LHCN-M2 (cell line): Measurements from ENCODE around the gene COX4I2. TPM values are rescaled to one million over a fixed set of nuclear protein-coding genes. Genes with fewer than 3 reads are reported as not detected.
"Not testable (repeated sequence)": the region's sequence is repeated elsewhere in the genome, so short reads cannot be mapped to it uniquely, and the experiment has no call there.

Experiments
- DNase-seq: peaks from one replicate; pipeline ENCODE4 v3.0.0-alpha.2; 2012; ENCODE audit warnings: low read depth
- total RNA-seq: library from RNA; depleted of rRNA; stranded (reverse); fragments of >200 nt; gene quantifications from 2 replicates; pipeline ENCODE4 v1.2.3, GENCODE V29; 2014

COX4I2 gene
- total RNA-seq, 1 experiment from 2014 or later, result not detected

DNA sequence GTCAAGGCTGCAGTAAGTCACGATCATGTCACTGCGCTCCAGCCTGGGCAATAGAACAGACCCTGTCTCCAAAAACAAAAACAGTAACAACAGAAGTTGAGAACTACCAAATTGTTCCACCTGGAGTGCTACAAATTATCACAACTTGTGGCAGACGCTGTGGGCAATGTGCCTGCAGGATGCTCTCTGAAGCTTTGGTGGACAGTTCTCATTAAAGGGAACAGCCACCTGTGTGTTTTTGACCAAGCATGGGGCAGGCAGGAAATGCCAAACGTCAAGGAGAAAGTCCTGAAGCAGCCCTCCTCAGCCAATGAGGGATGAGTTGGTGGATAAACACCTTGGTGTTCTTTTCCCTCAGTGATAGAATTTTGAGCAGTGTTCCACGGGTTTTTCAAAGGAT lies 15.8 kb downstream of the COX4I2 start:
- no peak for DNase-seq

DNA sequence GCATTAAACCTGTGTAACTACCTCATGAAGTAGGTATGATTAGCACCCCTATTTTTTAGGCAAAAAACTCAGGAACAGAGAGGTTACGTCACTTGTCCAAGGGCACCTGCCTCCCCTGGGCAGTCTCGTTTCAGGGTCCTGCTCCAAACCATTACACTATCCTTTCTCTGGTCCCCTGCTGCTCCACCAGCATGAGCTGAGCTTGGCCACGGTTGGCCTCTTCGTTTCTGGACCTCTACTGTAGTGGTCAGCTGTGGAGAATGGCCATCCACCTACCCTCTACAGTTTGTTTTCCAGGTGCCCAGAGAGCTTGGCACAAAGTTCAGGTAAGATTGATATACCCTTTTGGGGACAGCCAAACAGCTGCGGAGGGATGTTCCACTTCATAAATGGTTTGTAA lies 16.8 kb downstream of the COX4I2 start:
- DNase-seq, result no peak

DNA sequence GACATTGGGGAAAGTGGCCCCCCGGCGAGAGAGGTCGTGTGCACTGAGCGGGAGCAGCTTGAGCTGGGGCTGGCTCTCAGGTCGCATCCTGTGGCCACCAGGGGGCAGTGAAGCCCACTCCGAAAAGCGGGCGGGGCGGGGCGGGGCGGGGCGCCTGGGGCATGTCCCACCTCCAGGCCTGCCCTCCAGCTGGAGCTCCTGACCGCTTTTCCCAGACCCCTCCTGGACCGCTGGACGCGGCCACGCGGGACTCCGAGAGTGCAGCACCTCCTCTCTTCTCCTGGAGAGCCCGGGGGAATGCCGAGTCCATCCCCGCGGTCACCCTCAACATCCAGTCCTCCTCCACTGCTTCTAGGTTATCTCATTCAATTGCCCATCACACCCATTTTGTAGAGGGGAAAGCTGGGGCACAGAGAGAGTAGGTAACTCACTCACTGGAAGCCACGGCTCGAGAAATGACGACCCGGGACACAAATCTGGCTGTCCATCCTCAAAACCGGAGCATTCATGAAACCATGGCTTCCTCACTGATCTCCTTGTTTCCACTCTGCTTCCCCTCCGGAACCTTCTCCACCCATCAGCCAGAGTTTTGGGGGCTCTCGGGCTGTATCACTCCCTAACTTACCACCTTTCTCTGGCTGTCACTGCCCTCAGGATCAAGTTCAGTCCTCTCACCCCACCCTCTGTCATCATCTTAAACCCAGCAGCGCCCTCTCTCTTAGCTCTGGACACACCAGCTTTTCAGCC lies 24.1 kb downstream of the COX4I2 start:
- peak; percentile 78 for DNase-seq

DNA sequence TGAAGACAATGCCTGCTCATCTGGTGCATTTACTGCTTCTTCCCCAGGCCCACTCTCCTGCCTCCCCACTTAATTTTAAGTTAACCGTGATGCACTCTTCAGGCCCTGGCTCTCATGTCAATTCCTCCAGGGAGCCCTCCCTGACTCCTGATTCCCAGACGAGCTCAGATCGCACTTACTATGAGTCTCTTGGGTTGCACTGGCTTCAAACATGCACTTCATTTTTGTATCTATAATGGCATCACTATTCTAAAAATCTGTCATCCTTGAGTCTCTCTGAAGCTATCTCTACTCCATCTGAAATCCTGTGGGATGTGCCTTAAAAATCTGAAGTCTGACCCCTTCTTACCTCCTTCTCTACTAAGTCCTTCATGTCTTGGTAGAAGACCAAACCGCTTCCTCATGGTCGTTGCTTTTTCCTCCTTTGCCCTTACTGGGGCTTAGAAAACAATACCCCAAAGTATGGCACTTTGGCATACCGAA lies 24.7 kb downstream of the COX4I2 start:
- no peak for DNase-seq

DNA sequence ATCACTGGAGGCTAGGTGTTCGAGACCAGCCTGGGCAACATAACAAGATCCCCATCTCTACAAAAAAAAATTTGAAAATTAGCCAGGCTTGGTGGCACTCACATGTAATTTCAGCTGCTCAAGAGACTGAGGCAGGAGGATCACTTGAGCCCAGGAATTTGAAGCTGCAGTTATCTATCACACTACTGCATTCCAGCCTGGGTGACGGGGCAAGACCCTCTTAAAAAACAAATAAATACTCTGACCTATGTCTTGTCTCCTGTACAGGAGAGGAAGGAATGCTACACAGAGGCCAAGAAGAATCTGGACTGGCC lies 25.8 kb downstream of the COX4I2 start:
- no peak for DNase-seq

DNA sequence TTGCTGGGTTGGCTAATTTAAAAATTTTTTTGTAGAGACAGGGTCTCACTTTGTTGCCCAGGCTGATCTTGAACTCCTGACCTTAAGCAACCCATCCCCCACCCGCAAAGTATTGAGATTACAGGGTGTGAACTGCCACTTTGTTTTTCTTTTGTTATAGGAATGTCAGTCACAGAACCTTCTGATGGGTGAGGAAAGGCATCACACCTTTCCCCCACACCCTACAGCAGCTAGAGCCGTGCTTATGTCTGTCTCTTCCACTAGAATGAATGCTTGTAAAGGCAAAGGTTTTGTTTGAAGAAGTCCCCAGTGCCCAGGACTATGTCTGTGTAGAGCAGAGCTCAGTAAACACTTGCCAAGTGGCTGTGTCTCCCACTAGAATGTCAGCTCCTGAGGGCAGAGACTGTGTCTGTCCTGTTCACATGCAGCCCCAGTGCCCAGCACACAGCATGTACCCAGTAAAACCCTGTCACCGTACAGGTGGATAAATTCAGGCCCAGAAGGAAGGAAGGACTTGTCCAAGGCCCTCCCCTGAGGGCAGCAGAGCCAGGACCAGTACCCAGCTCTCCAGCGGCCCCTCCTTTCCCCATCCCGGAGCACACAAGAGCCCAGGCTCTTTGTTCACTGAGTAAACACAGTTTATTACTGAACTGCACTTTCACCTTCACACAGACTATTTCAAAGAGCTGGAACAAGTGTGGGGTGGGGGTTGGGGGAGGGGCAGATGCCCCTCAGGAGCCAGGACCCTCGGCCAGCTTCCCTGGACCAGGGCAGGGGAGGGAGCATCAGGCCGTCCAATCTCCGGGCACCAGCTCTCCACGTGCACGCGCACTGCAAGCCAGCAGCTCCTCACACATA lies 26.4 kb downstream of the COX4I2 start:
- no peak for DNase-seq

DNA sequence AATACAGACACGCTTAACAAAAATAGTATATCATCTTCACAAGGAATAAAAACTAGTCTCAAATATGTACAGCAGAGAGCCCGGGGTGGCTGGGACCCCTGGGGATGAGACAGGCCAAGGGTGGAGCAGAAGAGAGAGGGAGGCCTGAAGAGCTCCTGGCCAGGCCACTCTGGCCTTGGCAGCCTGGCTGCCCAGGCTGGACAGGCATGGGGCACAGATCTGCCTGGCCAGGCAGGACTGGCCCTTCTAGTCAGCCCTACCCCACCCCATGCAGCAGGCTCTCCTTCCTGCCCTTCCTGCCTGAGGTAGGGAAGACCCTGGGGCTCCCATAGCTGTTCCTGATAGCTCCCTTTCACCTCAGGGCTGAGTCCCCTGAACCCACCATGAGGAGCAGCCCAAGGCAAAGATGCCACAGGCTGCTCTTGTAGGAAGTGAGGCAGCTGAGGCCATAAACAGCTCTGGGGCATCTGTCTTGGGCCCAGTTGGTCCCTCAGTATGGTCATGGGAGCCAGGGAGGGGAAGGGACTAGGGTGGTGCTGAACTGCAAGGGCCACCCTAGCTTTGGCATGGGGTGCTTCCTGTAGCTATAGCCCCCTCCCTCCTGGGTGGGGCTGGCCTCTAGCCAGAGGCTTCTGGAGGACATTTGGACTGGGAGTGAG lies 27.1 kb downstream of the COX4I2 start:
- no peak for DNase-seq

DNA sequence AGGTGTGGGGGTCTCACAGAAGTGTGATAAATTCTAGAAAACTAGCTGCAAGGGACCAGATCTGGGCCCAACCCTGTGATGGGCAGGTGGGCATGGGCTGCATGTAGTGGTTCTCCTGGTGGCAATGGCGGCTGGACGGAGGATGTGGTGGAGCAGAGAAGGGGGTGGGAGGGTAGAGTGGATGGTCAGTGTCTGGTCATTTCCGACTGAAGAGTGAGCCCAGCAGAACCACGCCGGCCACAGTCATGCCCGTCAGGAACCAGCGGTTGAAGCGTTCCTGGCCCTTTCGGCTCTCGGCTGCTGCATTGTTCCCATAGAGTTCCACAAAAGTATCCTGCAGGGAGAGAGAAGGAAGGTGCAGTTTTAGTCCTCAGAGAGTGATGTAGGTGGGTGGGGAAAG lies 28.0 kb downstream of the COX4I2 start:
- no peak for DNase-seq

DNA sequence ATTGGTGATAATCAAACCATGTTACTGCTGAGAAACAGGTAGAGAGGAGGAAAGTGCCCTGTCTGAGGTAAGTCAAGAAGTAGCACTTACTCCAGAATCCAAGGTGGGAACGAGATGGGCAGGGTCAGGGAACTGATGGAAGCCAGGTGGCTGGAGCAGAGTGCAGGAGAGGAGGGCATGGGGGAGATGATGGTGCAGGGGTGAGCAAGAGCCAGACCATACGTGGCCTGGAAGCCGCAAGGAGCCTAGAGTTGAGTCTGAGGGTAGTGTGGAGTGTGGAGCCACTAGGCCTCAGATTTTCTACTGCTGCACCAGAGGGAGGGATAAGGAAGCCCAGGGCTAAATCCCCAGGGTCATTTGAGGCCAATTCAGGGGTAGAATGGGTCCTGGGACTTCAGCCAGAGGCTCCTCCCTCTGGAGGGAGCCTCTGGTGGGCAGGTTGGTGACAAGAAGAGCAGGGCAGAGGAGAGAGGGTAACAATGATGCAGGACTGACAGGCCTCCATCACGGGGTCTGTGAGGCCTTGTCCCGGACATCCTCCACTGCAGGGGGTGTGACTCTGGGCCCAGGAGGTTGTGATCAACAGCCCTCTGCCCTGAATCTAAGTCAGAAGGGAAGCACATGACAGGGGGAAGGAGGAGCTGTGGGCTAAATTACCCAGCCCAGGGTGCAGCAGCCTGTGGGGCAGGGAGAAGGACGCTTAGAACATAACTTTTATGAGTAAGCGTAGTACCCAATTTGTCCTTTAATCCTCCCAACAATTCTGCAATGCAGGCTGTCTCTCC lies 28.7 kb downstream of the COX4I2 start:
- DNase-seq, result peak; percentile 51

DNA sequence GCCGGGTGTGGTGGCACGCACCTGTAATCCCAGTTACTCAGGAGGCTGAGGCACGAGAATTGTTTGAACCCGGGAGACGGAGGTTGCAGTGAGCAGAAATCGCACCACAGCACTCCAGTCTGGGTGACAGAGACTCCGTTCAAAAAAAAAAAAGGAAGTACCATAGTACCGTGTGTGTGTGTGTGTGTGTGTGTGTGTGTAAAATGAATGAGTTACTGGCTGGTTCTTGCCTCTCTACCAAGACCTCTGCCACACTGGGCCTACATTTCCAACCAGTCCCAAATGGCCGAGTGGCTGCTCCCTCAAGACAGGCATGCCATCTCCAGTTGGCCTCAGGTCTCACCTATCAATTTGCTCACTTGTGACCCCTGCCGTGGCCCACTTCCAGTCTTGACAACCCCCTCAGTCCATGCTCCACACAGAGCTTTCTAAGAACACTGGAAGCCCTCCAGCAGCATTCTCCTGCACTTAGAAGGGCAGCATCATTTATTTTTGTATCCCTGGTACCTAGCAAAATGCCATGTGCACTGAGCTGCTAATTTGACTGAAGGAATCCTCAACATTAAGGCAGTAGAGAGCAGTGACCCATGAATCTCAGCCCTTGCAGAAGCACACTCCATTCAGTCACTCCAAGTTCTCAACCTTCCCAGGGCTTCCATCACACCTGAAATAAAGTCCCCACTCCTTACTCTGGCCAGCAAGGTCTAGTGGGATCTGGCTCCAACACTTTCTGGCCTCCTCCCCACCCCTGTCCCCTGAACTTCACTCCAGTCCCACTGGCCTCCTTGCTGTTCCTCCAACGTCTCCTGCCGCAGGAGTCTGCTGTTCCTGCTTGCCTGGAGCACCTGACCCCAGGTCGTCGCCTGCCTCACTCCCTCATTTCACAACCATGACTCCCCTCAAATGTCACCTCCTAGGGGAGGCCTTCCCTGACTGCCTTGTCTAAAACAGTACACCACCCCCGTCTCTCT lies 29.9 kb downstream of the COX4I2 start:
- DNase-seq, result no peak

DNA sequence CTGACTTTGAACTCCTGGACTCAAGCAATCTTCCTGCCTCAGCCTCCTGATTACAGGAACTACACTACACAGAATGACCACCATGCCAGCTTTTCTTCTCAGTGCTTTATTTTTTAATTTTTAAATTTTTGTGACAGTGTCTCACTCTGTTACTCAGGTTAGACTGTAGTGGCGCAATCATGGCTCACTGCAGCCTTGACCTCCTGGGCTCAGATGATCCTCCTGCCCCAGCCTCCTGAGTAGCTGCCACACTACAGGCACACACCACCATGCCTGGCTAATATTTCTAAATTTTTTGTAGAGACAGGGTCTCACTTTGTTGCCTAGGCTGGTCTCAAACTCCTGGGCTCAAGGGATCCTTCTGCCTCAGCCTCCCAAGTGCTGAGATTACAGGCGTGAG lies 31.2 kb downstream of the COX4I2 start:
- DNase-seq, result not testable (repeated sequence)

DNA sequence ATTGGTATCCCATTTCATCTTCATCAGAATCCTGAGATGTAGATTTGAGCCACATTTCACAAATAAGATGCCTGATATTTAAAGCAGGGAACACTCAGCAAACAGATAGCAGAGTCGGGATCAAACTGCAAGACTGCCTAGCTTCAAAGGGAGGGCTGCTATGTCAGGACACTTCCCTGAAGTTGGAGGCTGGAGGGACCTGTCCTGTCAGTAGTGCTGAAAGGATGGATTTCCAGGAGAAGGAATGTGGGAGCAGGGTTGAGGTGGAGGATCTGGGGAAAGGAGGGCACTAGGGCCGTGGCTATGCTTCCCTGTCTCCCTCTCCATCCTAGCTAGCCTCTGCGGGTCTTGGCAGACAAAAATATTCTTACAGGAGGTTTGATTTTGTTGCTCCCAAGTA lies 32.2 kb downstream of the COX4I2 start:
- no peak for DNase-seq

DNA sequence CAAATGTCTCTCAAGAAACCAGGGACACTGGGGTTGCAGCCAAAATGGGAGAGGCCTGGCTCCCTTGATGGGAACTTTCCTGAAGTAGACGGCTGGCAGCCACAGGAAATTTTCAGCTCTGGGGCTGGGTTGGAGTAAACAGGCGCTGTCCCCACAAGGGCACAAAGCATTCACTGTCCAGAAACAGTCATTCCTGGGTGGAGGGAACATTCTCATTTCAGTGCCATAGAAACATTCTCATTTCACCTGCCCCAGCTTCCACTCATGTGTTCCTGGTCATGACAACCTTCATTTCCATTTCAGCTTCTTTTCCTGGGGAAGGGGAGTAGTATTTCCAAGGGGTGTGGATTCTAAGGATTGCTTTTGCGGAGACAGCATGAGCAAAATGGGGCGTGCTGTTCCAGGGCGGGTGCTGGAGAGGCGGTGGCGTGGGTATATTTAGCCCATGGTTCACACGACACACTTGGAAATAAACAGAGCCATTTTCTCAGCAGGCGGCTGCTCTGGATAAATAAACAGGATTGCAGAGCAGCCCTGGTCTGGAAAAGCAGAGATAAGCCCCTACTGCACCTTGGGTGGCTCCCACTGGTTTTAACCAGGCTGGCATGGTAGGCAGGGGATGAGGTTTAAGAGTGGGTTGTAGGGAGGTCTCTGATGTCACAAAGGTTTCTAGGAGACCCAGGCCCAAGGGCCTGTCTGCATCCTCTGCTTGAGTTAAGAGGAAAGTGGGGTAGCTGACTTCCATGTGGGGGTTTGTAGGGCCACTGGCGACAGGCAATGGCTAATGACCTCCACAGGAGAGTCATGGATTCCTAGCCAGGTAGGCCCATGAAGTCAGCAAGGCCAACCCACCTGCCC lies 32.9 kb downstream of the COX4I2 start:
- no peak for DNase-seq

DNA sequence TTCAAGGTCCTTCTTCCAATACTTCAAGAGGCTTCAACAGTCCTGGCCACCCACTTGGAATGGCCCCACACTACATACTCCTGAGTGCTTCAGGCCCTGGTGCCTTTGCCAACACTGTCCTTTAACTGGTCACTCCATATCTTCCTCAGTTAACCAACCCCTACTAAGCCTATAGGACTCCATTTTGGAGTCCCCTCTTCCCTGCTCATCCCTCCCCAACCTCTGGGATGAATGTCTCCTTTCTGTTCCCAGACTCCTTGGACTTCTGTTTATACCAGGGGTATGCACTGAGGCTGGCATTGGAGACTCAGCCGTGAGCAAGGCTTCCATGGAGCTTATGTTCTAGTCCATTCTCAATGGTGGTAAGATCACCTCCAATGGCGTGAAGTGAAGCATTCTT lies 33.6 kb downstream of the COX4I2 start:
- DNase-seq, result no peak

DNA sequence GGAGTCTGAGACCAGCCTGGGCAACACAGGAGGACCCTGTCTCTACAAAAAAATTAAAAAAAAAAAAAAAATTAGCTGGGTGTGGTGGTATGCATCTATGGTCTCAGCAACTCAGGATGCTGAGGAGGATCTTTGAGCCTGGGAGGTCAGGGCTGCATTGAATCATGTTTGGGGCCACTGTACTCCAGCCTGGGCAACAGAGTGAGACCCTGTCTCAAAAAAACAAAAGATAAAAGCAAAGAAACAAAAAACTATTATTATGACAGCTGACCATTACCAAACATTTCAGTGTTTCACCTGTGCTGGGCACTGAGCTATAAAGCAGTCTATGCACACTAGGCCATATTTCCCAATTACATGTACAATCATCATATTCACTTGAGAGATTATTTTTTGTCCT lies 35.7 kb downstream of the COX4I2 start:
- no peak for DNase-seq

DNA sequence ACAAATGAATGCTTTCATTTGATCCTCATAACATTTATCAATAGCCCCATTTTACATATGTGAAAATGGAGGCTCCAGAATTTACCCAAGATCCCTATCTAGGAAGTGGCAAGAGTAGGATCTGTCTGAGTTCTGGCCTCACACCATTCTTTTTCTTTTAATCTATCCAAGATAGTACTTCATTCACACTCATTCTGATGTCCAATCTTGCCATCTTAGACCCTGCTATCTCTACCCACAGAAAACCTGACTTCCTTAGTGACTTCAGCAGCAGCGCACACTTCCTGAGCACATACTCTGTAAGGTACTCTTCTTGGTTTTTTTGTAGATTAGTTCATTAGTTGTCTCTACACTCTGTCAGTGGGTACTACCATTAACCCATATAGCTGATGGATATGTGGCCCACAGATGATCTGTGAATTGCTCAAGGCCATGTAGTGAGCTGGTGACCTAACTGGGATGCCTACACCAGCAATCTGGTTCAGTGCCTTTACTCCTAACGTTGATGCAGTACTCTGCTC lies 36.3 kb downstream of the COX4I2 start:
- DNase-seq, result no peak

DNA sequence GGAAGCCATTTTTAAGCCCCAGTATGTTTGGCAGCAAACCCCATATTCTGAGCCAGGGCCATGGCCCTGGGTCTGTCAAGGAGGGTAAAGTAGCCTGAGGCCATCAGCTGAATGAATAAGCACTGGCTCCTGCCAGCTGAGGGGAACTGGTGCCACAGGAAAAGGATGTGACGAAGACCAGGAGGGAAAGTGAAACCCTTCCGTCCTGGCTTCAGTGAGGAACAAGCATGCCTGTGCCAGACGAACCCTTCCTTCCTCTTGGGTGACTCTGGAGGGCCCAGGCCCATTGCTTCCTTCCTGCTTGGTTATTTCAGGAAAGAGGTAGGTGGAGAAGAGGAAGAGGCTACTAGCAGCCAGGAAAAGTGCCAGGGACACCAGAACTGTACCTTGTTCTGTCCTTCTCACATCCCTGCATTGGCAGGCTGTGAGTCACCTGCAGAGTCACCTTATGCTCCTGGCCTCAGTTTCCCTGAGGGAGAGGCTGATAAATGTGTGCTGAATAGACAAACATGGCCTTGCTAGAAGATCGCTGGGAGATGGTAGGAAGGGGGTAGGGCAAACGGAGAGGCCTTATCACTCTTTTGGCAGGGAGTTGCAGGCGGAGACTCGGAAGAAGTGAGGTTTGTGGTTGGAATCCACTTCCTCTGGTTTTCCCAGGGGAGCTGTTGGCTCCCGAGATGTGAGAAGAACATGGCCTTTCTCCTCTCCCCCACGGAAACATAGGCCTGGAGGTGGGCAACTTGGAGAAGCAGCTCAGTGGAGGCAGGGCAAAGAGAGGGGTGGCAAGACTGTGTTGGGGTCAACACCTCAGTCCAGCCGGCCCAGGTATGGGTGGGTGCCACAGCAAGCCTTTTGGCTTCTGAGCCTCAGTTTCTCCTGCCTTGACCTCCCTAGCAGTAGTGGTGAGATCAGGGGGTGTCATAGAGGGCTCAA lies 37.4 kb downstream of the COX4I2 start:
- peak; percentile 96 for DNase-seq
